Neuronal stem cell (in vitro differentiated cells): ENCODE data around the gene SMARCC2.

ENCODE experiments used
- DNase-seq: peaks from one replicate; pipeline ENCODE4 v3.0.0-alpha.2; 2013; ENCODE audit warnings: low spot score
- H2AFZ ChIP-seq: one replicate; pipeline ENCODE4 v1.6.1; 2013; ENCODE audit warnings: mild to moderate bottlenecking, low read length, inconsistent platforms
- H2AK5ac ChIP-seq: 2 replicates; pipeline ENCODE4 v1.6.1; 2013; ENCODE audit warnings: low read depth, mild to moderate bottlenecking, inconsistent platforms, low read length, moderate library complexity, mixed read lengths
- H2BK120ac ChIP-seq: 2 replicates; pipeline ENCODE4 v1.6.1; 2013; ENCODE audit warnings: low read depth, mild to moderate bottlenecking, inconsistent platforms, low read length, moderate library complexity, mixed read lengths
- H2BK12ac ChIP-seq: one replicate; pipeline ENCODE4 v1.6.1; 2013; ENCODE audit warnings: low read length, inconsistent platforms
- H2BK15ac ChIP-seq: 2 replicates; pipeline ENCODE4 v1.6.1; 2013; ENCODE audit warnings: mild to moderate bottlenecking, low read length, inconsistent platforms, mixed read lengths
- H2BK5ac ChIP-seq: one replicate; pipeline ENCODE4 v1.6.1; 2013; ENCODE audit warnings: inconsistent platforms, mild to moderate bottlenecking, low read length, moderate library complexity
- H3K14ac ChIP-seq: one replicate; pipeline ENCODE4 v1.6.1; 2013; ENCODE audit warnings: low read length, inconsistent platforms
- H3K18ac ChIP-seq: 2 replicates; pipeline ENCODE4 v1.6.1; 2013; ENCODE audit warnings: low read length, inconsistent platforms
- H3K23ac ChIP-seq: 2 replicates; pipeline ENCODE4 v1.6.1; 2013; ENCODE audit warnings: low read depth, mild to moderate bottlenecking, mixed read lengths, low read length, inconsistent platforms; ENCODE audit not compliant: poor library complexity
- H3K27ac ChIP-seq: replicated peaks from 3 replicates; pipeline ENCODE4 v1.5.1; 2013; ENCODE audit warnings: low read length, inconsistent platforms
- H3K27me3 ChIP-seq, 3 experiments: 2 replicates each; pipeline ENCODE4 v1.6.1; 2013; ENCODE audit warnings: low read length in 3 of 3, mild to moderate bottlenecking in 2 of 3, inconsistent platforms in 1 of 3, low read depth in 1 of 3, mixed read lengths in 1 of 3, moderate library complexity in 1 of 3; ENCODE audit not compliant: control insufficient read depth in 3 of 3, insufficient read depth in 3 of 3
- H3K36me3 ChIP-seq, 2 donors: replicated peaks in 1 of 2; 2 replicates each; pipeline ENCODE4 v1.6.1; 2013; ENCODE audit warnings: low read length in 2 of 2; ENCODE audit not compliant: control insufficient read depth in 2 of 2, insufficient read depth in 2 of 2
- H3K4ac ChIP-seq: 2 replicates; pipeline ENCODE4 v1.6.1; 2013; ENCODE audit warnings: inconsistent platforms, mild to moderate bottlenecking, low read length, moderate library complexity
- H3K4me1 ChIP-seq, 2 donors: 1 replicate in 1 of 2; 2 replicates in 1 of 2; pipeline ENCODE4 v1.6.1; 2013; ENCODE audit warnings: low read length in 2 of 2, low read depth in 1 of 2; ENCODE audit not compliant: control insufficient read depth in 2 of 2, insufficient read depth in 1 of 2
- H3K4me2 ChIP-seq: one replicate; pipeline ENCODE4 v1.6.1; 2013; ENCODE audit warnings: mild to moderate bottlenecking, low read length, inconsistent platforms; ENCODE audit not compliant: insufficient read depth, poor library complexity, severe bottlenecking
- H3K4me3 ChIP-seq, 2 donors: 2 replicates each; pipeline ENCODE4 v1.5.1; 2013; ENCODE audit warnings: low read length in 2 of 2, mild to moderate bottlenecking in 2 of 2, inconsistent platforms in 1 of 2, moderate library complexity in 1 of 2
- H3K79me1 ChIP-seq: one replicate; pipeline ENCODE4 v1.6.1; 2013; ENCODE audit warnings: low read depth, mild to moderate bottlenecking, inconsistent platforms, low read length, moderate library complexity
- H3K9ac ChIP-seq: one replicate; pipeline ENCODE4 v1.6.1; 2013; ENCODE audit warnings: mild to moderate bottlenecking, low read depth, low read length, inconsistent platforms; ENCODE audit not compliant: poor library complexity
- H3K9me3 ChIP-seq, 2 donors: replicated peaks in 1 of 2; 2 replicates each; pipeline versions ENCODE3 to v1.6.1; 2013; ENCODE audit warnings: low read length in 2 of 2, mild to moderate bottlenecking in 2 of 2, inconsistent platforms in 1 of 2, low read depth in 1 of 2, mixed read lengths in 1 of 2, moderate library complexity in 1 of 2; ENCODE audit not compliant: control insufficient read depth in 2 of 2, insufficient read depth in 1 of 2
- H4K8ac ChIP-seq: one replicate; pipeline ENCODE4 v1.6.1; 2013; ENCODE audit warnings: low read depth, mild to moderate bottlenecking, inconsistent platforms, low read length, moderate library complexity
- H4K91ac ChIP-seq: one replicate; pipeline ENCODE4 v1.6.1; 2013; ENCODE audit warnings: low read length, low read depth, mild to moderate bottlenecking, inconsistent platforms; ENCODE audit not compliant: poor library complexity
- WGBS, 2 donors: extraction: QIAGEN DNeasy Blood & Tissue Kit; methylation state at CpG; one replicate each; pipeline ENCODE4 v1.1.7; 2013; ENCODE audit warnings: missing lambda C conversion rate in 2 of 2, mixed read lengths in 1 of 2; ENCODE audit not compliant: insufficient read length in 2 of 2, insufficient replicate concordance in 1 of 2; ENCODE audit errors: extremely low coverage in 2 of 2; 5-methylcytosine and 5-hydroxymethylcytosine counted together

Gene SMARCC2

DNA sequence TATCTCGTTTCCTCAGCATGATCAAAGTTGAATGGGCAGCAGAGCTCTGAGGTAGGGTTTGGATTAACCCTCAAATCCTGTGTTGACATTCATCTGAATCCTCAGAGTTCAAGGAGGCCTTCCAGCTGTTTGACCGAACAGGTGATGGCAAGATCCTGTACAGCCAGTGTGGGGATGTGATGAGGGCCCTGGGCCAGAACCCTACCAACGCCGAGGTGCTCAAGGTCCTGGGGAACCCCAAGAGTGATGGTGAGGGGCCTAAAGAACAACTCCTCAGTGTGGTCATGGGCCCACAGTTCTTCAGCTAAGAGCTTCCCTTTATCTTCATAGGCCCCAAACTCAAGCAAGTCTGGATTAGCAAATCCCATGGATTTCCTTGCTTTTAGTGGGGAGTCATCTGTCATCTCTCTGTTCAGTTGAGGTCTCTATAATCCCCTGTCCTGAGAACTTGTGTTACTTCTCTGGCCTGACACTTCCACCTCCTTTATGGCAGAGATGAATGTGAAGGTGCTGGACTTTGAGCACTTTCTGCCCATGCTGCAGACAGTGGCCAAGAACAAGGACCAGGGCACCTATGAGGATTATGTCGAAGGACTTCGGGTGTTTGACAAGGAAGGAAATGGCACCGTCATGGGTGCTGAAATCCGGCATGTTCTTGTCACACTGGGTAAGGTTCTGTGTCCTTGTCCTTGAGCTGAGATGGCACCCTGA, 29.6 kb downstream of the SMARCC2 start:
- Histone ChIP-seq H3K9me3 (no peaks in the 10 kb centered on the region), H2BK12ac (no peak overlapping the region), H2BK120ac (no peak overlapping the region), H2AFZ (no peak overlapping the region), H3K27ac (peak overlapping the region; percentile 1), H3K4me3 (peak overlapping the region; percentile 85 to 91), H4K91ac (no peak overlapping the region), H3K9ac (peak overlapping the region; percentile 5), H3K4me2 (peak overlapping the region; percentile 53), H3K23ac (no peak overlapping the region), H3K18ac (no peak overlapping the region), H2AK5ac (no peak overlapping the region), H3K4me1 (peaks cover 27 to 40% of the 10 kb centered on the region in 2 donors), H3K27me3 (no peaks in the 10 kb centered on the region), H3K14ac (no peak overlapping the region), H2BK5ac (no peak overlapping the region), H3K4ac (no peak overlapping the region), H4K8ac (no peak overlapping the region), H3K36me3 (peaks cover 42 to 70% of the 10 kb centered on the region in 2 donors), H3K79me1 (no peaks in the 10 kb centered on the region), H2BK15ac (no peak overlapping the region)
- DNase-seq, result no peak
- no CpG with 5 or more reads among the region's 8 CpGs for WGBS, 2 donors

DNA sequence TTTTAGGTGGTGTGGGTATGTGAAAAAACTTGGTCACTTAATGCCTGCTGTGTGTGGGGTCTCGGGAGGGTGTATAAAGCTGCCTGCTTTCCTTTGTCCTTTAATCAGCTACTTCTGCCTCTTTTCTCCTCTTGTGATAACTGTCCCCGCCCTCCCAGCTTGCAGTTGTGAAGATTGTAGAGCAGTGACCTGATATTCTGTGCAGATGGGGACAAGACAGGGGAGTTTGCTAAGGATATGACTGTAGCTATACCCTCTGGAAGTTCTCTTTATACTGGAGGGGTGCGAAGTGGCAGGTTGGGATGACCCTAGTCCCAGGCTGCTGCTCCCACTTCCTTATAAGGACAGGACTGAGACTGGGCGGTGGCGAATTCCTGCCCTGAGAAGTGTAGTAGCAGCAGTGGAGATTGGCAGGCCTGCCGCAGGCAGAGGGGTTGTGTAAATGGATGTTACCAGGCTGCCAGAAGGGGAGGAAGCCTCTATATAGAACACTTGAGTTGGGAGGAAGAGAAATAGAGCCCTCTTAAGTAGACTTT, 30.3 kb downstream of the SMARCC2 start:
- Histone ChIP-seq H3K27me3 (no peaks in the 10 kb centered on the region), H2BK15ac (no peak overlapping the region), H3K4me1 (peaks cover 27 to 40% of the 10 kb centered on the region in 2 donors), H3K79me1 (no peaks in the 10 kb centered on the region), H3K23ac (no peak overlapping the region), H3K18ac (no peak overlapping the region), H3K27ac (peak overlapping the region; percentile 68), H2AFZ (no peak overlapping the region), H2BK5ac (no peak overlapping the region), H3K4ac (no peak overlapping the region), H3K9me3 (no peaks in the 10 kb centered on the region), H2AK5ac (no peak overlapping the region), H3K4me2 (peak overlapping the region; percentile 53), H3K4me3 (peak overlapping the region; percentile 85 to 91), H4K91ac (no peak overlapping the region), H4K8ac (no peak overlapping the region), H3K36me3 (peaks cover 41 to 65% of the 10 kb centered on the region in 2 donors), H3K14ac (no peak overlapping the region), H2BK12ac (no peak overlapping the region), H3K9ac (no peak overlapping the region), H2BK120ac (no peak overlapping the region)
- WGBS, 2 donors, result no CpG with 5 or more reads among the region's 6 CpGs
- peak; percentile 46 for DNase-seq

DNA sequence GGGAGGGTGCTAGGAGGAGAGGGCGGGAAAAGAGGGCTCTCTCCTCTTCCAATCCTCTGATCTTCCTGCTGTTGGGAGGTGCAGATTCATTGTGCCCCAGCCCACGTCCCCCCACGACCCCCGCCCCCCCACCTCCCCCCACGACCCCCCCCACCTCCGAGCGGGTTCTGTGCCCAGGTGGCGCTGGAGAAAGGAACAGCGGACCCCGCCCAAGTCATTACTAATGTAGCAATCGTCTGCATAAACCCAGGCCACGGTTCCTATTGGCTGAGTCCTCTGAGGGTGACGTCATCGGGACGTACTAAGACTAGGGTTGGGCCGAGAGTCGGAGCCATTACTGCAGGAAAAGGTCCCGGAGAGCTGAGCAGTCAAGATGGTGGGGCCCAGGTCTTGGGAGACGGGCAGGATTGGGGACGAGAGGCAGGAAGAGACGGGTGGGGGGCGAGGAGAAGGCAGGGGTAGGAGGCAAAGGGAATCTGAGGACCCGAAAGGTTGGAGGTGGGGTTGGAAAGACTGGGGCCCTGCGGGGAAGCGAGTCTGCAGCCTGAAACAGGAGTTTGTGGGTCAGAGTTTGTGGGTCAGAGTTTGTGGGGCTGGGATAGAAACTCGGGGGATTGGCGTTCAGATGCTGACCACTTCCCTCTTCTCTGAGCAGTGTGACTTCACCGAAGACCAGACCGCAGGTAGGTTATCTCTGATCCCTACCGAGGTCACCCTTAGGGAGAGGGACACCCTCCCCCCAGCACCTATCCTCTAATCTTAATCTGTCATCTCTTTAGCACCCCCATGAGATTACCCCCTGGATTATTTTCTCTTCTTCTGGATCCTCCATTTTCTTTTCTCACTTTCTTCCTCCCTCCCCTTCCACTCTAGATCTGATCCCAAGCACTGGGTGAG, 31.0 kb downstream of the SMARCC2 start, which contains the start of gene MYL6:
MYL6 (plus strand) TSS at position 331 of the 897 bp plus-strand sequence; CDS start at position 374, 43 bp downstream.
- Histone ChIP-seq H3K9me3 (no peaks in the 10 kb centered on the region), H4K91ac (no peak within 1 kb of the TSS), H2BK5ac (peak within 1 kb of the TSS; percentile 62), H3K4me3 (peak within 1 kb of the TSS; percentile 85 to 91), H4K8ac (no peak within 1 kb of the TSS), H3K14ac (peak within 1 kb of the TSS; percentile 11), H2BK12ac (no peak within 1 kb of the TSS), H2AK5ac (peak within 1 kb of the TSS; percentile 65), H3K4me1 (peaks cover 31 to 40% of the 10 kb centered on the region in 2 donors), H2AFZ (peak within 1 kb of the TSS; percentile 66), H3K27ac (peak within 1 kb of the TSS; percentile 96), H3K4me2 (peak within 1 kb of the TSS; percentile 60), H3K27me3 (no peaks in the 10 kb centered on the region), H3K23ac (peak within 1 kb of the TSS; percentile 99), H3K36me3 (peaks cover 38 to 57% of the 10 kb centered on the region in 2 donors), H3K79me1 (no peaks in the 10 kb centered on the region), H3K4ac (peak within 1 kb of the TSS; percentile 53), H2BK15ac (peak within 1 kb of the TSS; percentile 71), H3K18ac (peak within 1 kb of the TSS; percentile 95), H3K9ac (peak within 1 kb of the TSS; percentile 90), H2BK120ac (no peak within 1 kb of the TSS)
- DNase-seq, result peak; percentile 93
- WGBS, 2 donors, result no CpG with 5 or more reads among the region's 30 CpGs
